Right renal pelvis (tissue), 4 donors: ENCODE results near the gene LAMA5. TPM values are rescaled to one million over a fixed set of nuclear protein-coding genes. Genes with fewer than 3 reads are reported as not detected.

Source experiments
- DNase-seq, 4 donors: peaks; one replicate each; pipeline ENCODE4 v3.0.0-alpha.2; 2013; ENCODE audit warnings: low read depth in 4 of 4, low spot score in 3 of 4, missing footprints in 1 of 4
- polyA plus RNA-seq, 4 donors: library from polyadenylated mRNA; unstranded; fragments of 120-200 nt; gene quantifications; one replicate each; pipeline ENCODE4 v1.2.1, GENCODE V29; 2013; ENCODE audit not compliant: insufficient read length in 4 of 4

LAMA5 gene
- polyA plus RNA-seq, 4 donors, result 104 to 196 (median 133) TPM

GRCh38 chr20:62332989-62333819, 33.9 kb downstream of the LAMA5 start:
- no peak for DNase-seq

GRCh38 chr20:62332421-62332820, 34.7 kb downstream of the LAMA5 start:
- no peak for DNase-seq

GRCh38 chr20:62331347-62331746, 35.8 kb downstream of the LAMA5 start:
- no peak for DNase-seq

GRCh38 chr20:62330576-62331317, 36.4 kb downstream of the LAMA5 start:
- DNase-seq, result no peak

- DNase-seq, result no peak
Observed at GRCh38 chr20:62329389-62330377, 37.4 kb downstream of the LAMA5 start.

- DNase-seq, result no peak
Observed at GRCh38 chr20:62328684-62329388, 38.3 kb downstream of the LAMA5 start.

- no peak for DNase-seq
Observed at GRCh38 chr20:62327726-62328495, 39.2 kb downstream of the LAMA5 start.

- no peak for DNase-seq
Observed at GRCh38 chr20:62326959-62327725, 40.0 kb downstream of the LAMA5 start.

GRCh38 chr20:62326559-62326958, 40.6 kb downstream of the LAMA5 start:
- no peak for DNase-seq

- no peak for DNase-seq
Observed at GRCh38 chr20:62325172-62325905, 41.8 kb downstream of the LAMA5 start.

GRCh38 chr20:62323980-62324906, 42.9 kb downstream of the LAMA5 start:
- DNase-seq, result no peak

GRCh38 chr20:62323146-62323979, 43.7 kb downstream of the LAMA5 start:
- no peak for DNase-seq

- no peak for DNase-seq
Observed at GRCh38 chr20:62322492-62323041, 44.5 kb downstream of the LAMA5 start.

GRCh38 chr20:62321975-62322374, 45.1 kb downstream of the LAMA5 start:
- no peak for DNase-seq

- DNase-seq, result no peak
Observed at GRCh38 chr20:62321521-62321948, 45.6 kb downstream of the LAMA5 start.
